ENCODE data around the gene CIB2. TPM values are rescaled to one million over a fixed set of nuclear protein-coding genes. Genes with fewer than 3 reads are reported as not detected.

CIB2 gene
- total and polyA plus RNA-seq, 8 donors: 0.80 to 20.4 (median 5.2) TPM; not detected in 1

GRCh38 chr15:78140292-78140691 lies 9.0 kb upstream of the CIB2 start:
- no peak for TF ChIP-seq POLR2AphosphoS5 (IDR thresholded peaks at IDR 0.05)
- TF ChIP-seq POLR2A (IDR thresholded peaks at IDR 0.05): no peak
- no peak for TF ChIP-seq CTCF (IDR thresholded peaks at IDR 0.05)
- TF ChIP-seq EP300 (IDR thresholded peaks at IDR 0.05): no peak
- Histone ChIP-seq H3K4me3 (no peak overlapping the region), H3K9me3 (no peaks in the 10 kb centered on the region), H3K36me3 (no peaks in the 10 kb centered on the region), H3K27ac (no peak overlapping the region), H3K27me3 (no peaks in the 10 kb centered on the region), H3K4me1 (peaks cover 0 to 7% (median 0%) of the 10 kb centered on the region in 4 donors)
- intact Hi-C loops (cut with DNase I; ENCODE audit: low total_unique reads): no loop called here
- DNase-seq: no peak

GRCh38 chr15:78139578-78139977 lies 8.3 kb upstream of the CIB2 start:
- intact Hi-C loops (cut with DNase I; ENCODE audit: low total_unique reads): no loop called here
- no peaks in the 10 kb centered on the region for H3K9me3 ChIP-seq
- WGBS, 5 donors: 88 to 96% (median 94%) methylated on average over 5 of the region's 5 CpGs
- peaks cover 0 to 7% (median 0%) of the 10 kb centered on the region in 4 donors for H3K4me1 ChIP-seq
- no peak overlapping the region for H3K27ac ChIP-seq
- DNase-seq: no peak
- H3K4me3 ChIP-seq: no peak overlapping the region
- no peaks in the 10 kb centered on the region for H3K36me3 ChIP-seq
- no peak for TF ChIP-seq POLR2A (IDR thresholded peaks at IDR 0.05)
- no peak for TF ChIP-seq POLR2AphosphoS5 (IDR thresholded peaks at IDR 0.05)
- TF ChIP-seq EP300 (IDR thresholded peaks at IDR 0.05): no peak
- TF ChIP-seq CTCF (IDR thresholded peaks at IDR 0.05): no peak
- no peaks in the 10 kb centered on the region for H3K27me3 ChIP-seq

- Histone ChIP-seq H3K27ac (peak overlapping the region in 1 of 5 donors; percentile 24), H3K36me3 (no peaks in the 10 kb centered on the region), H3K27me3 (no peaks in the 10 kb centered on the region), H3K4me1 (peaks cover 5 to 24% (median 17%) of the 10 kb centered on the region in 4 donors), H3K9me3 (no peaks in the 10 kb centered on the region), H3K4me3 (no peak overlapping the region)
- intact Hi-C loops (cut with DNase I; ENCODE audit: low total_unique reads): no loop called here
- 38 to 71% (median 60%) methylated on average over 2 of the region's 2 CpGs for WGBS, 5 donors
- DNase-seq: no peak
- no peak for TF ChIP-seq POLR2A (IDR thresholded peaks at IDR 0.05)
- peak in 1 of 3 donors; percentile 15 for TF ChIP-seq POLR2AphosphoS5 (IDR thresholded peaks at IDR 0.05)
These were observed 2.6 kb upstream of the CIB2 start for GRCh38 chr15:78133801-78134200.

GRCh38 chr15:78130466-78131294 lies 565 bp downstream of the CIB2 start:
- H3K27me3 ChIP-seq: no peaks in the 10 kb centered on the region
- H3K36me3 ChIP-seq: no peaks in the 10 kb centered on the region
- no peak for DNase-seq
- H3K27ac ChIP-seq: peak overlapping the region; percentile 57 to 90 (median 82)
- 29 to 64% (median 41%) methylated on average over 21 to 51 of the region's 51 CpGs for WGBS, 5 donors
- intact Hi-C loops (cut with DNase I; ENCODE audit: low total_unique reads): no loop called here
- peak overlapping the region; percentile 65 to 79 (median 72) for H3K4me3 ChIP-seq
- TF ChIP-seq POLR2A (IDR thresholded peaks at IDR 0.05) (no peak), POLR2AphosphoS5 (IDR thresholded peaks at IDR 0.05) (no peak), CTCF (IDR thresholded peaks at IDR 0.05) (no peak), EP300 (IDR thresholded peaks at IDR 0.05) (no peak)
- no peaks in the 10 kb centered on the region for H3K9me3 ChIP-seq
- H3K4me1 ChIP-seq: peaks cover 5 to 28% (median 17%) of the 10 kb centered on the region in 4 donors

All from stomach (tissue), 9 donors.